ENCODE measurements around the gene METTL3. TPM values are rescaled to one million over a fixed set of nuclear protein-coding genes. Genes with fewer than 3 reads are reported as not detected.

Gene METTL3
- total and polyA plus RNA-seq, 2 of the 13 experiments (the other 11 are each of a cell fraction or from before 2014, with no cell fraction given): 123 to 130 TPM

GRCh38 chr14:21510735-21511657, at the start of gene METTL3 (continued):
- TF ChIP-seq, protein P1, sequence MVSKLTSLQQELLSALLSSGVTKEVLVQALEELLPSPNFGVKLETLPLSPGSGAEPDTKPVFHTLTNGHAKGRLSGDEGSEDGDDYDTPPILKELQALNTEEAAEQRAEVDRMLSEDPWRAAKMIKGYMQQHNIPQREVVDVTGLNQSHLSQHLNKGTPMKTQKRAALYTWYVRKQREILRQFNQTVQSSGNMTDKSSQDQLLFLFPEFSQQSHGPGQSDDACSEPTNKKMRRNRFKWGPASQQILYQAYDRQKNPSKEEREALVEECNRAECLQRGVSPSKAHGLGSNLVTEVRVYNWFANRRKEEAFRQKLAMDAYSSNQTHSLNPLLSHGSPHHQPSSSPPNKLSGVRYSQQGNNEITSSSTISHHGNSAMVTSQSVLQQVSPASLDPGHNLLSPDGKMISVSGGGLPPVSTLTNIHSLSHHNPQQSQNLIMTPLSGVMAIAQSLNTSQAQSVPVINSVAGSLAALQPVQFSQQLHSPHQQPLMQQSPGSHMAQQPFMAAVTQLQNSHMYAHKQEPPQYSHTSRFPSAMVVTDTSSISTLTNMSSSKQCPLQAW (CRISPR knock-in tag; IDR thresholded peaks at IDR 0.05): peak; percentile 71
- TF ChIP-seq TRIM24 (CRISPR knock-in tag; IDR thresholded peaks at IDR 0.05): no peak
- TF ChIP-seq SOX6 (IDR thresholded peaks at IDR 0.05): no peak
- TF ChIP-seq SOX6 (CRISPR knock-in tag; IDR thresholded peaks at IDR 0.05): peak; percentile 76
- peak; percentile 80 for TF ChIP-seq ZNF580 (CRISPR knock-in tag; IDR thresholded peaks at IDR 0.05; ENCODE audit: borderline replicate concordance, low read depth)
- TF ChIP-seq NFIC (IDR thresholded peaks at IDR 0.05; ENCODE audit: low read length): peak; percentile 39; the same call in 1 of the 2 replicates
- TF ChIP-seq ZNF878 (CRISPR knock-in tag; IDR thresholded peaks at IDR 0.05): peak; percentile 94
- peak; percentile 60 for TF ChIP-seq ZNF556 (CRISPR knock-in tag; IDR thresholded peaks at IDR 0.05; ENCODE audit: borderline replicate concordance)
- no peak for TF ChIP-seq ZNF496 (CRISPR knock-in tag; IDR thresholded peaks at IDR 0.05; ENCODE audit: insufficient replicate concordance)
- TF ChIP-seq MIXL1 (CRISPR knock-in tag; IDR thresholded peaks at IDR 0.05): peak; percentile 97; the same call in 1 of the 2 replicates
- TF ChIP-seq CAMTA2 (CRISPR knock-in tag; IDR thresholded peaks at IDR 0.05; ENCODE audit: borderline replicate concordance): peak; percentile 76; the same call in 1 of the 2 replicates
- TF ChIP-seq HNF4A (CRISPR knock-in tag; IDR thresholded peaks at IDR 0.05): peak; percentile 19; the same call in 1 of the 2 replicates
- no peak; the same call in 1 of the 2 replicates for TF ChIP-seq ZZZ3 (CRISPR knock-in tag; IDR thresholded peaks at IDR 0.05; ENCODE audit: borderline replicate concordance)
- peak; percentile 25; the same call in 1 of the 2 replicates for TF ChIP-seq REXO4 (CRISPR knock-in tag; IDR thresholded peaks at IDR 0.05; ENCODE audit: borderline replicate concordance)
- TF ChIP-seq ZFY (CRISPR knock-in tag; IDR thresholded peaks at IDR 0.05): peak; percentile 92
- TF ChIP-seq ELK4 (CRISPR knock-in tag; IDR thresholded peaks at IDR 0.05; ENCODE audit: borderline replicate concordance): peak; percentile 26; the same call in 1 of the 2 replicates
- peak; percentile 100 for TF ChIP-seq HOXA3 (CRISPR knock-in tag; IDR thresholded peaks at IDR 0.05)
- peak; percentile 86 for TF ChIP-seq SIX4 (CRISPR knock-in tag; IDR thresholded peaks at IDR 0.05)
- no peak for TF ChIP-seq SSRP1 (CRISPR knock-in tag; IDR thresholded peaks at IDR 0.05)
- TF ChIP-seq SNAPC4 (CRISPR knock-in tag; IDR thresholded peaks at IDR 0.05): peak; percentile 87; the same call in 1 of the 2 replicates
